DND-41 (cell line): ENCODE results near the gene ST14.

Source experiments
- ATAC-seq: fragments of 200-7000 bp; cut with Tn5 transposase; 3 replicates; pipeline ENCODE4 v1.9.1; 2021; ENCODE audit warnings: low read depth; ENCODE audit not compliant: insufficient read depth
- DNase-seq: peaks from one replicate; pipeline ENCODE4 v3.0.0-alpha.2; 2020
- H2AFZ ChIP-seq: 2 replicates; pipeline ENCODE4 v1.6.0; 2012; ENCODE audit warnings: low read depth, low read length
- H3K27ac ChIP-seq: 2 replicates; pipeline ENCODE4 v1.5.1; 2012; ENCODE audit warnings: low read length, inconsistent platforms
- H3K27me3 ChIP-seq: fragments of 200-600 bp; sonication (generic); 2 replicates; pipeline ENCODE4 v1.6.0; 2012; ENCODE audit warnings: low read length, mild to moderate bottlenecking, inconsistent platforms; ENCODE audit not compliant: insufficient read depth, poor library complexity
- H3K36me3 ChIP-seq: 2 replicates; pipeline ENCODE4 v1.5.1; 2012; ENCODE audit warnings: low read length, inconsistent platforms; ENCODE audit not compliant: insufficient read depth
- H3K4me1 ChIP-seq: 2 replicates; pipeline ENCODE4 v1.5.1; 2012; ENCODE audit warnings: mild to moderate bottlenecking, low read length; ENCODE audit not compliant: insufficient read depth
- H3K4me2 ChIP-seq: 2 replicates; pipeline ENCODE4 v1.6.0; 2012; ENCODE audit warnings: mild to moderate bottlenecking, moderate library complexity, low read length, inconsistent platforms; ENCODE audit not compliant: insufficient read depth
- H3K4me3 ChIP-seq, 2 experiments: fragments of 200-600 bp in 1 of 2; shearing (Covaris generic) in 1 of 2; 2 replicates each; pipeline ENCODE4 v1.5.1; 2012 to 2016; ENCODE audit warnings: inconsistent platforms in 2 of 2, low read length in 2 of 2, mild to moderate bottlenecking in 2 of 2, low read depth in 1 of 2, moderate library complexity in 1 of 2
- H3K79me2 ChIP-seq: 2 replicates; pipeline ENCODE4 v1.6.0; 2012; ENCODE audit warnings: low read length, inconsistent platforms; ENCODE audit not compliant: insufficient read depth
- H3K9ac ChIP-seq: 2 replicates; pipeline ENCODE4 v1.6.0; 2012; ENCODE audit warnings: low read depth, mild to moderate bottlenecking, inconsistent platforms, low read length, moderate library complexity
- H3K9me3 ChIP-seq: 2 replicates; pipeline ENCODE4 v1.5.1; 2012; ENCODE audit warnings: low read length, moderate library complexity, mild to moderate bottlenecking, inconsistent platforms; ENCODE audit not compliant: insufficient read depth, severe bottlenecking
- H4K20me1 ChIP-seq: 2 replicates; pipeline ENCODE4 v1.6.0; 2012; ENCODE audit warnings: low read length; ENCODE audit not compliant: insufficient read depth
- EZH2 ChIP-seq: IDR thresholded peaks from 3 replicates; pipeline ENCODE4 v1.6.1; 2012; ENCODE audit warnings: borderline replicate concordance, low read depth, mild to moderate bottlenecking, moderate library complexity, low read length, inconsistent platforms; ENCODE audit not compliant: severe bottlenecking
- TF ChIP-seq, protein P1 (sequence below): IDR thresholded peaks from 2 replicates; pipeline ENCODE4 v1.5.1; 2012; ENCODE audit warnings: borderline replicate concordance, low read length, moderate library complexity, mild to moderate bottlenecking; ENCODE audit not compliant: poor library complexity, severe bottlenecking; ENCODE audit errors: extremely low read depth

Gene ST14

DNA sequence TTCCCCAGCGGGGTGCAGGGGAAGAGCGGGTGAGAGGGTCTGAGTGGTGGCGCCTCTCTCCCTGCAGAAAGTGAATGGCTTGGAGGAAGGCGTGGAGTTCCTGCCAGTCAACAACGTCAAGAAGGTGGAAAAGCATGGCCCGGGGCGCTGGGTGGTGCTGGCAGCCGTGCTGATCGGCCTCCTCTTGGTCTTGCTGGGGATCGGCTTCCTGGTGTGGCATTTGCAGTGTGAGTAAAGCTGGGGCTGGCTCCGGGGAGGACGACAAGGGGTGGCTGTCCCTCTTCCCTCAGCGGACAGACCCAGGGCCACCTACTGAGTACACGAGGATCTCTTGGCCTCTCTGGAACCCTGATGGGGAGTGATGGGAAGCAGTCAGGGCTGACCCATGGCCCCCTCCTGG is 28.5 kb downstream of the ST14 start:
- TF ChIP-seq EZH2: no peak
- TF ChIP-seq, protein P1, sequence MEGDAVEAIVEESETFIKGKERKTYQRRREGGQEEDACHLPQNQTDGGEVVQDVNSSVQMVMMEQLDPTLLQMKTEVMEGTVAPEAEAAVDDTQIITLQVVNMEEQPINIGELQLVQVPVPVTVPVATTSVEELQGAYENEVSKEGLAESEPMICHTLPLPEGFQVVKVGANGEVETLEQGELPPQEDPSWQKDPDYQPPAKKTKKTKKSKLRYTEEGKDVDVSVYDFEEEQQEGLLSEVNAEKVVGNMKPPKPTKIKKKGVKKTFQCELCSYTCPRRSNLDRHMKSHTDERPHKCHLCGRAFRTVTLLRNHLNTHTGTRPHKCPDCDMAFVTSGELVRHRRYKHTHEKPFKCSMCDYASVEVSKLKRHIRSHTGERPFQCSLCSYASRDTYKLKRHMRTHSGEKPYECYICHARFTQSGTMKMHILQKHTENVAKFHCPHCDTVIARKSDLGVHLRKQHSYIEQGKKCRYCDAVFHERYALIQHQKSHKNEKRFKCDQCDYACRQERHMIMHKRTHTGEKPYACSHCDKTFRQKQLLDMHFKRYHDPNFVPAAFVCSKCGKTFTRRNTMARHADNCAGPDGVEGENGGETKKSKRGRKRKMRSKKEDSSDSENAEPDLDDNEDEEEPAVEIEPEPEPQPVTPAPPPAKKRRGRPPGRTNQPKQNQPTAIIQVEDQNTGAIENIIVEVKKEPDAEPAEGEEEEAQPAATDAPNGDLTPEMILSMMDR: no peak
- no peak for ATAC-seq
- Histone ChIP-seq H3K4me2 (no peak overlapping the region), H3K4me3 (no peak overlapping the region), H3K9me3 (no peaks in the 10 kb centered on the region), H3K9ac (no peak overlapping the region), H4K20me1 (no peaks in the 10 kb centered on the region), H3K27me3 (no peaks in the 10 kb centered on the region), H3K79me2 (no peaks in the 10 kb centered on the region), H3K36me3 (no peaks in the 10 kb centered on the region), H3K4me1 (no peaks in the 10 kb centered on the region), H3K27ac (no peak overlapping the region), H2AFZ (no peak overlapping the region)
- no peak for DNase-seq

DNA sequence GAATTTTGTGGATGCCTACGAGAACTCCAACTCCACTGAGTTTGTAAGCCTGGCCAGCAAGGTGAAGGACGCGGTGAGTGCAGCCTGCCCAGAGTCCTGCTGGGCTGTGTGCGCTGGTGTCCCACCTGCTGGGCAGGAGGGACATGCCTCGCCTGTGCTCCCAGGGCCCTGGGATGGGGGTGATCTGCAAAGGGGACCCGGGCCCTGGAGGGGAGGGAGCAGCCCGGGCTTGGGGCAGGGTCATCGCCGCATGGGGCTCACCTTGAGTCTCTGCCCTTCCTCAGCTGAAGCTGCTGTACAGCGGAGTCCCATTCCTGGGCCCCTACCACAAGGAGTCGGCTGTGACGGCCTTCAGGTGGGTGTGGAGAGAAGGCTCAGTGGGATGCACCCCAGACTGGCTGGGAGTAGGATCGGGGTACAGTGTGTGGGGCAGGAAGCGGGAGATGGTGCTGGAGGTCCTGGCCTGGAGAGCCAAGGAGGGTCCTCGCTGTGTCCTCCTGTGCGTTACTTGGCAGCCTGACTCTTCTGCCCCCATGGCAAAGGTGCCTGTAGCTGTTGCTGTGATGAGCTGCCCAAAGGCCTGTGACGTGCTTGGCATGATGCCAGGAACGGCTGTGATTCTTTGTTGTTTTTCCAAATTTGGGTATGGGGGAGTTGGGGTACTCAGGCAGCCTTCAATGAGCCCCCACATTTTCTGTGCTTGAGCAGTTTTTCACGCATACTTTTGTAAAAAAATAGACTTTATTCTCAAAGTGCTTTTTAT is 29.2 kb downstream of the ST14 start:
- Histone ChIP-seq H3K4me1 (no peaks in the 10 kb centered on the region), H3K9ac (no peak overlapping the region), H3K4me3 (no peak overlapping the region), H4K20me1 (no peaks in the 10 kb centered on the region), H2AFZ (no peak overlapping the region), H3K27ac (no peak overlapping the region), H3K36me3 (no peaks in the 10 kb centered on the region), H3K79me2 (no peaks in the 10 kb centered on the region), H3K4me2 (no peak overlapping the region), H3K9me3 (no peaks in the 10 kb centered on the region), H3K27me3 (no peaks in the 10 kb centered on the region)
- ATAC-seq: no peak
- no peak for TF ChIP-seq EZH2
- TF ChIP-seq, protein P1: no peak
- DNase-seq: no peak

DNA sequence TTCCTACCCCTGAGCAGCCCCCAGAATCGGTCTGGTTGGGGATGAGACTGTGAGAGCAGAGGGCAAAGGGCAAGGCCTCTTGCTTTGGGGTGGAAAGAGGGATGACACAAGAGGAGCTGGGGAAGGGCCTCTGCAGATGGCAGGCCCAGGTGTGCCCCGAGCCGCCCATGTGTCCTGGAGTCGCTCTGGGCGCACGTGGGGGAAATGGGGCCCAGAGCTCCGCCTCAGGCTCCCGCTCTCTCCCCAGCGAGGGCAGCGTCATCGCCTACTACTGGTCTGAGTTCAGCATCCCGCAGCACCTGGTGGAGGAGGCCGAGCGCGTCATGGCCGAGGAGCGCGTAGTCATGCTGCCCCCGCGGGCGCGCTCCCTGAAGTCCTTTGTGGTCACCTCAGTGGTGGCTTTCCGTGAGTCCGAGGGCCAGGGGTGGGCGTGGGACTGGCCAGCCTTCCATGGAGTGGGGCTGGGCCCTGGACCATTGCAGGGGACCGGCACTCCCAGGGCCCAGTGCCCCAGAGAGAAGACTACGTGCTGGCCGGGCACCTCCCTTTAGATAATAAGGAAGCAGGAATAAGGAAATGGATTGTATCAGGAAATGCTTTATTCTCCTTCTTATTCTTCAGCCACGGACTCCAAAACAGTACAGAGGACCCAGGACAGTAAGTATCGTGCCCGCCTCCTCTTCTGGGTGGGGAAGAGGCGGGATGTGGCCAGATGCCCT is 30.1 kb downstream of the ST14 start:
- no peak overlapping the region for H3K27ac ChIP-seq
- no peak overlapping the region for H3K4me3 ChIP-seq
- H2AFZ ChIP-seq: no peak overlapping the region
- ATAC-seq (no peak), DNase-seq (no peak)
- H3K36me3 ChIP-seq: no peaks in the 10 kb centered on the region
- TF ChIP-seq EZH2: no peak
- TF ChIP-seq, protein P1: no peak
- no peaks in the 10 kb centered on the region for H3K4me1 ChIP-seq
- H3K9ac ChIP-seq: no peak overlapping the region
- H3K79me2 ChIP-seq: no peaks in the 10 kb centered on the region
- no peaks in the 10 kb centered on the region for H4K20me1 ChIP-seq
- H3K27me3 ChIP-seq: no peaks in the 10 kb centered on the region
- H3K4me2 ChIP-seq: no peak overlapping the region
- no peaks in the 10 kb centered on the region for H3K9me3 ChIP-seq
